GM13976 (cell line): Measurements from ENCODE around the gene CCDC14.
"Not testable (repeated sequence)": the region's sequence is repeated elsewhere in the genome, so short reads cannot be mapped to it uniquely, and the experiment has no call there.

Source experiments
- DNase-seq: peaks from one replicate; pipeline ENCODE4 v3.0.0; 2012; ENCODE audit warnings: low spot score
- in situ Hi-C: fragments of 300-500 bp; cut with MboI; formaldehyde crosslinking; loops from one replicate; pipeline ENCODE4 v1.12.0; 2022; ENCODE audit warnings: low sequenced_read_pairs, mixed read lengths, inconsistent platforms; ENCODE audit not compliant: unreplicated experiment
- TF ChIP-seq, protein P1 (sequence below): IDR thresholded peaks from 2 replicates; pipeline ENCODE4 v1.5.1; 2012; ENCODE audit warnings: borderline replicate concordance, mild to moderate bottlenecking; ENCODE audit not compliant: insufficient read depth; ENCODE audit errors: extremely low read depth, missing control alignments, control extremely low read depth

CCDC14 gene

DNA sequence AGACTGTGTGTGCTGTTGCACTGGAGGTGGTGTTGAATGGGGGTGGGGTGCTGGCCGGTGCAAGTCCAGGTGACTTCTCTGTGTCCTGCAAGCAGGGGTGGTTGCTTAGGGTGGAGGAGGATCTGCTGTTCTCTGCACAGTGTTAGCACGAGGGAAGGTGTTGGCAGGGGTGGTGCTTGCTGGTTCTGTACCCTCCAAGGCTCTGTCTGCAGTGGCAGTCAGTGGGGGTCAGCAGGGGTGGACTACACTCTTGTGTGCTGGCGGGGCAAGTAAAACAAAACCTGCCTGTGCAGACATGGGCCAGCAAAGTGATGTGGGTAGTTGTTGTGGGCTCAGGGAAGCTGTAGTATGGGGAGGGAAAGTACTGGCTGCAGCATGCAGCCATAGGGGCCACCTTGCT lies 25.4 kb upstream of the CCDC14 start:
- in situ Hi-C loops: no loop called here
- DNase-seq: no peak
- TF ChIP-seq, protein P1, sequence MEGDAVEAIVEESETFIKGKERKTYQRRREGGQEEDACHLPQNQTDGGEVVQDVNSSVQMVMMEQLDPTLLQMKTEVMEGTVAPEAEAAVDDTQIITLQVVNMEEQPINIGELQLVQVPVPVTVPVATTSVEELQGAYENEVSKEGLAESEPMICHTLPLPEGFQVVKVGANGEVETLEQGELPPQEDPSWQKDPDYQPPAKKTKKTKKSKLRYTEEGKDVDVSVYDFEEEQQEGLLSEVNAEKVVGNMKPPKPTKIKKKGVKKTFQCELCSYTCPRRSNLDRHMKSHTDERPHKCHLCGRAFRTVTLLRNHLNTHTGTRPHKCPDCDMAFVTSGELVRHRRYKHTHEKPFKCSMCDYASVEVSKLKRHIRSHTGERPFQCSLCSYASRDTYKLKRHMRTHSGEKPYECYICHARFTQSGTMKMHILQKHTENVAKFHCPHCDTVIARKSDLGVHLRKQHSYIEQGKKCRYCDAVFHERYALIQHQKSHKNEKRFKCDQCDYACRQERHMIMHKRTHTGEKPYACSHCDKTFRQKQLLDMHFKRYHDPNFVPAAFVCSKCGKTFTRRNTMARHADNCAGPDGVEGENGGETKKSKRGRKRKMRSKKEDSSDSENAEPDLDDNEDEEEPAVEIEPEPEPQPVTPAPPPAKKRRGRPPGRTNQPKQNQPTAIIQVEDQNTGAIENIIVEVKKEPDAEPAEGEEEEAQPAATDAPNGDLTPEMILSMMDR: no peak

- in situ Hi-C loops: no loop called here
- TF ChIP-seq, protein P1: no peak
- no peak for DNase-seq
These were observed 23.9 kb upstream of the CCDC14 start for GRCh38 chr3:123984957-123985356.

DNA sequence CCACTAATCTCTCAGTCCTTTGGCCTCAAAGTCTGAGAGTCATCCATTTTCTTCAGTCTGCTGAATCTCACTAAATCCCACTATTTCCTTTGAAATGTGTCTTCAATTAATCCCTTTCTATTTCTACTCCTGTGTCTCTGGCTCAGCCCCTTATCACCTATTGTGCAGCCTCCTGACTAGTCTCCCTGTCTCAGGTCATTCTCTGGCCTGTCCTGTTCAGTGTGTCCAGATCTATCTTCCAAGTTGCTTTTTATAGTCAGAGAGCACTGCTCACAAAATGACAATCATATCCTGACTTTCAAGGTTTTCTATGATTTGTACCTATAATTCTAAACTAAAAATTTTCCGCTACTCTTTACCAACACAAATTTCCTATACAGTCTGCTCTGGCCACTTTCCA lies 23.3 kb upstream of the CCDC14 start:
- no peak for DNase-seq
- in situ Hi-C loops: no loop called here

DNA sequence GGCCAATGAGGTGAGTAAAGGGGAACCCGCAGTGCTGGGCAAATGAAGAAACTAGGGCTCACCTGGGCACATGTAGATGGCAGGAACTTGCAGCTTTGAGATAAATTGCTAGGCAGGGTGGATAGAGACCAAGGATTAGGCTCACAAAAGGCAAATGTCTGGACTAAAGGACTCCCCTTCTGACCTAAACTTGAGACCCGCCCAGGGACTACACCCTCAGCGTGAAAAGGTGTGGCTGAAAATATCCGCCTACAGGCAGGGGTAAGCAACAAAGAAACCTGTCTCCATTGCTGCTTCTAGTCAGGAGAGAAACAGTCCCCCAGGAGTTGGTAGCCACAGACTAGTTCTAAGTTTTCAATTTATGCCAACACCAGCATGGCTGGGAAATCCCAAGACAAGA lies 20.3 kb upstream of the CCDC14 start:
- in situ Hi-C loops: not testable (repeated sequence)

More for the DNA sequence above, 23.3 kb upstream of the CCDC14 start:
- TF ChIP-seq, protein P1: no peak

GRCh38 chr3:123980539-123980938 lies 19.5 kb upstream of the CCDC14 start:
- no peak for DNase-seq
- TF ChIP-seq, protein P1: no peak
- in situ Hi-C loops: no loop called here

More for the DNA sequence above, 20.3 kb upstream of the CCDC14 start:
- DNase-seq: not testable (repeated sequence)

GRCh38 chr3:123979525-123980501 lies 18.8 kb upstream of the CCDC14 start:
- TF ChIP-seq, protein P1: peak; percentile 47
- peak; percentile 21 for DNase-seq
- in situ Hi-C loops: not testable (repeated sequence)

DNA sequence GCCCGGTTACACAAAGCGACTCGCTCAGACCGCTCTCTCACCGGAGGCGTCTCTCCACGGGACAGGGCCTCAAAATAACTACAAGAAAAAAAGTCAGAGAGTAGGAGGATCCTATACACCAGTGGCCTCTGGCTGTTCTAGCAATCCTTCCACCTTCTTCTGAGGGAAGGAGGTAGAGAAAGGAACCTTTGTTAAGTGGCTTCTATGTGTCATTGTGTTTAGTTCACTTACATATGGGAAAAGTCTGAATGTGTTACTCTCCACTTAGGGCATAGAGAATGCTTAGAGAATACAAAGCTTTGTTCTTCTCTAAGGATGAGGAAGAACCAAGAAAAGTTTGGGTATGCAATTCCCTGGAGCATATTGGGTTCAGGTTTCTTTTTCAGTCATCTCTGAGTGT lies 15.9 kb upstream of the CCDC14 start:
- DNase-seq, in situ Hi-C loops: not testable (repeated sequence)

DNA sequence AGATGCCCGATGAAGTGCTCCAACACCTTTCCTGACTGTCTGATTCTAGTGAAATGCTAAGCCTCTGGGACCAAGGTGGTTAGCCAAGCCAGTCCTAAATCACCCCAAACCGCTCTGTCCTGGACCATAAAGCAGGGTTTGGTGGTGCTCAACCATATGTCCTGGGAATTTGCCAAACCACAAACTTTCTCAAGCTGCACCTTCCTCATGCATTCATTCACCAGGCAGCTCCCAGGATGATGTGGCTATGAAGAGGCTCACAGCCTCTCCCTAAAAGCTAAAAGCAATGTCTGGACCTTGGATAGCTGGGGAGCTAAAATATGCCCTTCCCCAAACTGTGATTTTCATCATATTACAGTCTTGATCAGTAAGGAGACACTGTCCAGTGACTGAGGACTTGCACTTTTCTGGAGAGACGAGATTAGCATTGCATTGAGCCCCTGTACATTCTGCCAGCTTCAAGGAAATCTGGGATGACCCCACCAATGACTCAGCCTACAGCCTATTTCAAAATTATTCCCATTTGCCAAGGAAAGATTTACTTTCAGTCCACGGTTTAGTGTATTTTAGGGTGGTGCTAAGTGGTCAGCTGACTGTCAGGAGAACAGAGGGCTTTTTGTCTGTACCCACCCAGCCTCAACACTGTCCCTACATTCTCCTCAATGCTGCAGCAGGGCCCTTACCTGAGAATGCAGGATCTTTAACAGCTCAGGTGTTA lies 15.3 kb upstream of the CCDC14 start:
- in situ Hi-C loops, DNase-seq: not testable (repeated sequence)

DNA sequence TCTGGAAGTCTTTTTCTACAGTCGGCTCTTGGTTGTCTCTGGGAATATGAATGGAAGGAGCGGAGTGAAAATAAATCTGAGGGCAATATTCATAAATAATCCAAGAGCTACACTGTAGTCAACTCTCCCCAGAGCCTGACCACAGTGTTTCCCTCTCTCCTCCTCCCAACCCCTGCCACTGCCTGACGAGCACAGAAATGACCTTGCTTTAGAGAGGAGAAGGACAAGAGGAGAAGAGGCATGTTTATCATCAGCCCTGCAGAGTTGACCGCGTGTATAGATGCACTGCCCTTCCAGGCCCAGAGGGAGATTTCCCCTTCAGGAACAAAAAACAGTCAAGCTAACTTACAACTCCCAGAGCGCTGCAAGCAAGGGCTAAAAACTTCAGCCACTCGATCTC lies 14.0 kb upstream of the CCDC14 start:
- in situ Hi-C loops, DNase-seq: not testable (repeated sequence)
